GM12891 (cell line): ENCODE results near the gene CALCA.
A peak's percentile ranks its signal among the peaks of the same experiment; 100 is the strongest.

Experiments
- DNase-seq: peaks from one replicate; pipeline ENCODE4 v3.0.0; 2011; ENCODE audit warnings: low spot score; ENCODE audit not compliant: insufficient read length
- FAIRE-seq: peaks from 2 replicates; lab custom pipeline; 2011; peaks lifted over from hg19 to GRCh38; lab: Jason Lieb, UNC
- PAX5 ChIP-seq: IDR thresholded peaks from 2 replicates; pipeline ENCODE4 v1.6.1; 2011; ENCODE audit warnings: low read length, moderate library complexity, mild to moderate bottlenecking; ENCODE audit not compliant: insufficient read depth, severe bottlenecking
- POLR2A ChIP-seq: IDR thresholded peaks from 2 replicates; pipeline ENCODE4 v1.6.1; 2011; ENCODE audit warnings: low read depth, low read length, control low read depth
- POLR2AphosphoS5 ChIP-seq: IDR thresholded peaks from 2 replicates; pipeline ENCODE4 v1.6.1; 2011; ENCODE audit warnings: low read depth, low read length, control low read depth
- POU2F2 ChIP-seq: IDR thresholded peaks from 2 replicates; pipeline ENCODE4 v1.6.1; 2011; ENCODE audit warnings: low read depth, mild to moderate bottlenecking, control low read depth, low read length, moderate library complexity
- SPI1 ChIP-seq: IDR thresholded peaks from 2 replicates; pipeline ENCODE4 v1.6.1; 2011; ENCODE audit warnings: low read depth, low read length, control low read depth
- TAF1 ChIP-seq: IDR thresholded peaks from 2 replicates; pipeline ENCODE4 v1.6.1; 2011; ENCODE audit warnings: low read depth, low read length, control low read depth

Gene CALCA

DNA sequence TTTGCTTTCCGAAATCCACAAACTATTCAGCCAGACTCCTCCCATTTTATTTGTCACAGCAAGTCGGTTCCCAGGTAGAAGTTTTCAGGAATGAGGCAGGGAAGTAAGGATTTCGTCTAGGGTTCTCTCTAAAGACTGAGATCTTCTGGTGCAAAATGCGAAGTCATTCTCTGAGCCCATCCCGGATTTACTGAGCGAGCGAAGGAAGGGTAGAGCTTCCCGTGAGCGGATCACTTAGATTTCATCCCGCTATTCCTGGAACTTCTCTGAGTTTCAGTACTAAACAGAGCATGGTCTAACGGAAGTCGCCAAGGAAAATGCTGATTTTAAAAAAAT lies 3.1 kb upstream of the CALCA start:
- FAIRE-seq (no peak), DNase-seq (no peak)
- TF ChIP-seq POLR2AphosphoS5 (no peak), POLR2A (no peak)

DNA sequence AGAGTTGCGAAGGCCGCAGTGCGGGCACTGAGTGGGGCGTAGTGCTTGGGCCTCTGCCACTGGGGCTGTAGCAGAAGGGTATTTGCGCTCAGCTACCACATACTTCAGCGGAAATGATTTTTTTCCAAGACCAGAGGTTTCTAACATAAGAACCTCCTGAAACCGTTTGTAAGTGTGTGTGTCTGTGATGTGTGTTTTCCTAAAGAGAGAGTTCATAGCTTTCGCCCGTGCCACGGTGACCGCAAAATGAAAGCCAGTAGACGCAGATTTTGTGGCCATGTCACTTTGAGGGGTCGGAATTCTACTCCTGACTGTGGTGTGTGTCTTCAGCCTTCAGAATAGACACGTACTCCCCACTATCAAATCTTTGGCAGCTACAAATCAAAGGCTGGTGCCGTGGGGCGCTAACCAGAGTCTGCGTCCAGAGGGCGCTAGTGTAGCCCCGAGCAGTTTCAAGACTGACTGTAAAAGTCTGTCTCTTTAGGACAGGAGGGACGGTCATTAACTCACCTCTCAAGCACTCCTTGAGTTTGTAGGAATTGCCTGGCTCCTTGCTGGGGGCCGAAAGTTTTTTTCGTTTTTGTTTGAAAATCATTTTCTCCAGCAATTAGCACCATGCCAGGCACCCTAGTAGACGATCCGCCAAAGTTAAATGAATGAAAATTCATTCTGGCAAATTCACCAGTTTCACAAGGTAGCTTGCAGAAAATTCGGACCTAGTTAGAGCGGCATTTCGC lies 2.5 kb upstream of the CALCA start:
- no peak for FAIRE-seq

DNA sequence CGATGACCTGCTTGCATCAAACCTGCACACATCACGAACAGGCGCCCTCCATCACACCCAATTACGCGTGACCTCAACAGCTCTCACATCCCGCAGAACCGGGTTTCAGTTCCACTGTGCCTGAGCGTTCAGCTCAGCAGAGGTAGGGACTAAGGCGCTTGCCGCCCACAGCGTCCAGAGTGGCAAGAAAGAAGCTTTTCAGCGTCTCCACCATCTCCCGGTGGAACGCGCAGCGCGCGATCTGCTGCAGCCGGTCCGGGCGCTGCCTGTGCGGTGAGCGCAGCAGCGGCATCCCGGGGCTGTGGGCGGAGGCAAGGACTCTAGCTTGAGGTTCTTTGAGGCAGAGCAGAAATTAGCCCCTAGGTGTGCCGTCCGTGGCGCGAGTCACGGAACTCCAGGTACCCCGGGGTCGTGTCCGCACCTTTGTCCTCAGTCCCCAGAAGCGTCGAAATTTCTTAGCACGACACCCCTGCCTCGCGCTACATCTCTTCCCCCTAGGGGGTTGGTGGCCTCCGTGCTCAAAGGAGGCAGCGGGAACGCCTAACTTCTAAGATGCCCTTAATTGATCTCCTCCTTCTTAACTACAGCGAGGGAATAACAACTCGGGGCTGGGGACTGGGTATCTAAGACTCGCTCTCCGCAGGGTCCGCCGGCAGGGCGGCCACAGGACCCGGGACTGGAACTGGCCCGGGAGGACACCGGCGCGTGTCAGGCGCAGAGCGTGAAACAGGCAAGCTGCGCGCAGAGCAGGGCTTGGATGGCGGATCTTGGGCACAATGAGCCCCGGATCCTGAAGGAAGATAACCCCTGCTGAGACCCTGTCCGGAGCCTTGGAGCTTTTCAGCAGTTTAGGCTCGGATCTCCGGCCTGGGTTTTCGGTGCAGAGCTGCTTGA lies 1.7 kb upstream of the CALCA start:
- FAIRE-seq (no peak), DNase-seq (no peak)
- peak; percentile 58; the same call in 1 of the 2 replicates for TF ChIP-seq SPI1
- no peak for TF ChIP-seq TAF1
- no peak for TF ChIP-seq POLR2A

More for the DNA sequence above, 2.5 kb upstream of the CALCA start:
- TF ChIP-seq POU2F2, result no peak
- TF ChIP-seq PAX5, result no peak
- no peak for TF ChIP-seq TAF1
- TF ChIP-seq POLR2A, result no peak
- TF ChIP-seq POLR2AphosphoS5, result no peak
- TF ChIP-seq SPI1, result no peak
- DNase-seq, result no peak

- TF ChIP-seq SPI1, result no peak
- FAIRE-seq, result no peak
- no peak for DNase-seq
Observed at GRCh38 chr11:14972581-14973495, 687 bp upstream of the CALCA start.

DNA sequence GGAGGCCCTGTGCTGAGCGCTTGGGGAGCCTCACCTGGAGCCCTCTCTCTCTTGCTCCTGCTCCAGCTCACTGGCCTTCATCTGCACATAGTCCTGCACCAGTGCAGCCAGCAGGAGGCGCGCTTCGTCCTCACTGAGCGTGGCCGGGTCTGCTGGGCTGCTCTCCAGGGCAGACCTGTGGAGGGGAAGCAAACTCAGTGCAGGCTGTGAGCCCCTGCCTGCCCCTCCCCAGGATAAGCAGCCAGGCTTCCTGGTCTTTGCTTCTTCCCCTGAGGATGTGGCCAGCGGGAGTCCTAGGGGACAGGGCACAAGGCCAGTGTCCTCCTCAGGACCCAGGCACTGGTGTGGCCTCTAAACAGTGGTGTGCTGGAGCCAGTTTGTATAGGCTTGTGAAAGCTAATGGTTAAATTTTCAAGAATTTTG lies 2.2 kb downstream of the CALCA start:
- no peak for DNase-seq
- FAIRE-seq, result no peak
- TF ChIP-seq POLR2A (no peak), POU2F2 (no peak), SPI1 (no peak), PAX5 (no peak), POLR2AphosphoS5 (no peak), TAF1 (no peak)

DNA sequence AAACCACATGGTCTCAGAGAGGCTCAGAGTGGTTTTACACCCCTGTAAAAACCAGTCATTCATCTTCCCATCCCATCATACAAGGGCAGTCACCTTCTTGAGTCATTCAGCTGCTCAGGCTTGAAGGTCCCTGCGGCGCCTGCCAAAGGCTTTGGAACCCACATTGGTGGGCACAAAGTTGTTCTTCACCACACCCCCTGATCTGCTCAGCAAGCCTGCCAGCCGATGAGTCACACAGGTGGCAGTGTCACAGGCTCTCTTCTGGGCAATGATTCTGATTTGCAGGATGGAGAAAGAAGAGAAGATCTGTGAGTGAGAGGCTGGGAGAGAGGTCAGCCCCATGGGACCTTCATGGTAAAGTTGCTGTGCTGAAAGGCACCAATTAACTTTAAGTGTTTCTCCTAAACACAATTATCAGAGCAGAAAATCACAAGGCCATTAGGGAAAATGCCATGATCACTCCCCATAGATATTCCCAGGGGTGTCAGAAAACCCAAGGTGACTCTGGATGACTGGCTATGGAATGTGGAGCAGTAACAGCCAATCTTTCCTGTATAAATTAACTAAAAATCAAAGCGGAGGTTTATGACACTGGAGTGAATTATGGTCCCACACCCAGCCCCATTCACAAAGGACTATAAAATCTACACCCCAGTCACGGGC lies 4.4 kb downstream of the CALCA start:
- TF ChIP-seq TAF1, result no peak
- no peak for TF ChIP-seq POLR2A
- no peak for TF ChIP-seq POLR2AphosphoS5
- no peak for TF ChIP-seq PAX5
- no peak for TF ChIP-seq SPI1
- no peak for TF ChIP-seq POU2F2
- FAIRE-seq (no peak), DNase-seq (no peak)

GRCh38 chr11:14956111-14956510 lies 16.0 kb downstream of the CALCA start:
- FAIRE-seq (no peak), DNase-seq (no peak)

DNA sequence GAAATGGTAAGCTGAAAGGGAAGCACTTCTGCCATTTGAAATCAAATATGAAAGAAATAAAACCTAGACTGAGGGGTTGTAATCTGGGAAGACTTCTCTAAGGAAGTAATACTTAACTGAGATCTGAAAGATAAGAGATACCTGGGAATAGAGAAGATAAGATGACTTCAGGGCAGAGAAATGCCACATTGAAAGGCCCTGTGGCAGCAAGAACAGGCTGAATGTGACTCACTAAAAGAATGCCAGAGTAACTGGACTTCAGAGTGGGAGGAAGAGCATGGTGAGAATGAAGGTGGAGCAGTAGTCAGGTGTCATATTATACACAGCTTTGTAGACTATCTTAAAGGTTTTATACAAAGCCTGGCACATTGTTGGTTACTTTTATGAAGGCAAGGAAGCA lies 17.6 kb downstream of the CALCA start:
- DNase-seq, result no peak
- TF ChIP-seq SPI1 (no peak), POLR2AphosphoS5 (no peak), TAF1 (no peak), POU2F2 (no peak), POLR2A (no peak), PAX5 (no peak)
- FAIRE-seq, result no peak

More at GRCh38 chr11:14956111-14956510, 16.0 kb downstream of the CALCA start:
- TF ChIP-seq POU2F2, result no peak
- TF ChIP-seq SPI1, result no peak
- no peak for TF ChIP-seq POLR2AphosphoS5
- no peak for TF ChIP-seq TAF1
- no peak for TF ChIP-seq PAX5
- no peak for TF ChIP-seq POLR2A

DNA sequence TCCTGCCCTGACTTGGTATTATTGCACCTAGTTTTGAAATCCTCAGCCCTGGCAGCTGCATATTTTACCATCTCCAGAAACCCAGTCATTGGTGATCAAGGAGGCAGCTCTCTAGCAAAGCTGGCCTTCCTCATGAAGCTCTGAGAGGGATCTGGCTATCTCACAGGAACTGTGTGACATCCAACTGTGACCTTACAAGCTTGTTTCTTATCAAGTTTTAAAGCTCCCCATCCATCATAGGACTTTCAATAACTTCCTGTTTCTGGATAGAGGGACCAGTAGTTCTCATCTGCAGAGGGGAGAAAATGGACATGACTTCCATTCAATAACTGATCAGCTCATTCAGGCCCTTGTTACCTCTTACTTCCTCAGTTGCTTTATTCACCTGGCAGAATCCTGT lies 18.2 kb downstream of the CALCA start:
- DNase-seq (no peak), FAIRE-seq (no peak)
- no peak for TF ChIP-seq PAX5
- no peak for TF ChIP-seq POLR2AphosphoS5
- no peak for TF ChIP-seq SPI1
